GM20000 (cell line): Measurements from ENCODE around the gene ATOX1.
"Not testable (repeated sequence)": the region's sequence is repeated elsewhere in the genome, so short reads cannot be mapped to it uniquely, and the experiment has no call there.

Experiments used
- DNase-seq: peaks from one replicate; pipeline ENCODE4 v3.0.0; 2012; ENCODE audit warnings: low spot score
- TF ChIP-seq, protein P1 (sequence below): IDR thresholded peaks from 2 replicates; pipeline ENCODE4 v1.5.1; 2012; ENCODE audit warnings: mild to moderate bottlenecking, control low read depth; ENCODE audit errors: extremely low read depth, missing control alignments

The ATOX1 gene

GRCh38 chr5:151730381-151730780, 28.1 kb downstream of the ATOX1 start:
- TF ChIP-seq, protein P1, sequence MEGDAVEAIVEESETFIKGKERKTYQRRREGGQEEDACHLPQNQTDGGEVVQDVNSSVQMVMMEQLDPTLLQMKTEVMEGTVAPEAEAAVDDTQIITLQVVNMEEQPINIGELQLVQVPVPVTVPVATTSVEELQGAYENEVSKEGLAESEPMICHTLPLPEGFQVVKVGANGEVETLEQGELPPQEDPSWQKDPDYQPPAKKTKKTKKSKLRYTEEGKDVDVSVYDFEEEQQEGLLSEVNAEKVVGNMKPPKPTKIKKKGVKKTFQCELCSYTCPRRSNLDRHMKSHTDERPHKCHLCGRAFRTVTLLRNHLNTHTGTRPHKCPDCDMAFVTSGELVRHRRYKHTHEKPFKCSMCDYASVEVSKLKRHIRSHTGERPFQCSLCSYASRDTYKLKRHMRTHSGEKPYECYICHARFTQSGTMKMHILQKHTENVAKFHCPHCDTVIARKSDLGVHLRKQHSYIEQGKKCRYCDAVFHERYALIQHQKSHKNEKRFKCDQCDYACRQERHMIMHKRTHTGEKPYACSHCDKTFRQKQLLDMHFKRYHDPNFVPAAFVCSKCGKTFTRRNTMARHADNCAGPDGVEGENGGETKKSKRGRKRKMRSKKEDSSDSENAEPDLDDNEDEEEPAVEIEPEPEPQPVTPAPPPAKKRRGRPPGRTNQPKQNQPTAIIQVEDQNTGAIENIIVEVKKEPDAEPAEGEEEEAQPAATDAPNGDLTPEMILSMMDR = no peak
- no peak for DNase-seq

DNA sequence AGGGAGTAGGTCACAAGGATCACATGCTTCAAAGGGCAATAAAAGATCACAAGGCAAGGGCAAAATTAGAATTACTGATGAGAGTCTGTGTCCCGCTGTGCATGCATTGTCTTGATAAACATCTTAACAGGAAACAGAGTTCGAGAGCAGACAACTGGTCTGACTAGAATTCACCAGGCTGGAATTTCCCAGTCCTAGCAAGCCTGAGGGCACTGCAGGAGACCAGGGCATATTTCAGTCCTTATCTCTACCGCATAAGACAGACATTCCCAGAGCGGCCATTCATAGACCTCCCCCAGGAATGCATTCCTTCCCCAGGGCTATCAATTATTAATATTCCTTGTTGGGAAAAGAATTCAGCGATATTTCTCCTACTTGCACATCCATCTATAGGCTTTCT, 28.8 kb downstream of the ATOX1 start:
- not testable (repeated sequence) for DNase-seq

DNA sequence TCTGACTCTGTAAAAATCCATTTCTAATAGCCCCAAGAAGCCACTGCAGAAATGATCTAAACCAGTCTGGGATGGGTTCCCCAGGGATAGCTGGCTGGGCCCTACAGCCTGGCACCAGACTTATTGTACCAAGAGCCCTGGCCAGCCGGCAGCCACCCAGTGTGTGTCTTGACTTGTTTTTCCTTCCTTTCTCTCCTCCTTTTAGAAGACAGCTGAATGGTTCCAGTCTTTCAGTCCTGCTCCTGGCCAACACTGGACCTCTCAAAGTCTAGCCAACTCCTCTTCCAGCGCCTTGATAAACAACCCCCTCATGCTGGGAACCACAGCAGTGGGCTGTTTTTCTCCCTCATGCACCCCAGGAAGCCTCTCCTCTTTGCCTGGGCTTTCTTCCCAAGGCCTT, 34.1 kb downstream of the ATOX1 start:
- no peak for DNase-seq
- TF ChIP-seq, protein P1 = no peak

DNA sequence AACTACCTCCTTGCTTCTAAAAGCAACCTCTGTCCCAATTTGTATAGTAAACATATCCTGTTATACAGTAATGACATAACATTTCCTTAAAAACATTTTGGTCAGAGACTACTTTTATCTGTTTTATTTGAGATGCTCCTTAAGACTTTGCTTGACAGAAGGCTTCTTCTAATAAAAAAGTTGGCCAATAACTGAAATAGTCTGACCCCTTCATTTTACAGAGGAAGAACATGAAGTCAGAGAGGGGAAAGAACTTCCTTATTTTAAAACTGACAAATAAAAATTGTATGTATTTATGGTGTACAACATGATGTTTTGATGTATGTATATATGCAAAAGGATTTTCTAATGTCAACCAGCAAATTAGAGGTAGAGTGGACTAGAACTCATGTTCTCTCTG, 35.9 kb downstream of the ATOX1 start:
- no peak for DNase-seq
- TF ChIP-seq, protein P1 = no peak

- DNase-seq = no peak
- TF ChIP-seq, protein P1 = no peak
Observed at GRCh38 chr5:151721812-151722391, 36.5 kb downstream of the ATOX1 start.

DNA sequence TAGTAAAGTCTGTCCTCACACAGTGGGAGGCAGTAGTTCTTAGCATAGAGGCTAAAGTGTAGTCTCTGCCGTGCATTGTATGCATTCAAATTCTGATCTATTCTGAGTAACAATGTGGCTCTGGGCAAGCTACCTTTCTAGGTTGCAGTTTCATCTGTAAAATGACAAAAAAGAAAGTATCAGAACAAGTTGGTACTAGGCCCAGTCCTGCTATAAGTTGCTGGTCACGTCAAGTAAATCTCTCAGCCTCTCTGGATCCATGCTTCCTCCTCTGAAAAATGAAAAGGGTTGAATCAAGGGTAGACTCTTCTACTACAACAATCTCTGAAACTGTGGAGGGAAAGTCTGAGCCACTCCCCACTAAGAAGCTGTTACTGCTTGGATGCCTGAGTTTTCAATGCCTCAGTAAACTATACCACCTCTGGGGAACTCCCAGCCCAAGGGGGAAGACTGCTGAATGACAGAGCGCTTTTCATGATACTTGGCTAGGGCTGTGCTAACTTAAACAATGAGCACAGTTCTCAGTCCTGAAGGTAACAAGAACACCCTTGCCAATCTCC, 37.3 kb downstream of the ATOX1 start:
- DNase-seq = peak; percentile 72
- TF ChIP-seq, protein P1 = no peak

DNA sequence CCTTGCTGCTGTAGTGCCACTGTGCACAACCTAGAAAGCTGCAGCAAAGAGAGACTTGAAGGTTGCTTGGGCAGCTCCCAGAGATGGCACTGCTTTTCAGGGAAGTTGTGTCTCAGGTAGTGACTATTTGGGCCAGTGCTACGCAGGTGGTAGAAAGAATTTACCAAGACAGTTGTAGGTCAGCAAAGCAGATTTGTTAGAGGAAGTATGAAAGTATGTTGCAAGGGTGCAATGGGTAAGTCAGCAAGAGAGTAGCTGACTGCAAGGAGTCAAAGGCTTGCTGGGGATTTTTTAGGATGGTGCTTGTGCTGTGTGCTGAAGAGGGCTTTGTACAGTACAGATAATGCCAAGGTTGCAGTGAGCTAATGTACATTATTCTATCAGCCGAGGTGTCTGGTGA, 38.2 kb downstream of the ATOX1 start:
- DNase-seq = no peak
- TF ChIP-seq, protein P1 = no peak
